HG02938 (cell line): ENCODE results near the gene RELN.

ENCODE experiments used
- ATAC-seq: cut with Tn5 transposase; IDR thresholded peaks from one replicate; pipeline ENCODE4 v1.9.1; 2021; ENCODE audit warnings: mild to moderate bottlenecking, moderate library complexity; ENCODE audit not compliant: unreplicated experiment

The RELN gene

DNA sequence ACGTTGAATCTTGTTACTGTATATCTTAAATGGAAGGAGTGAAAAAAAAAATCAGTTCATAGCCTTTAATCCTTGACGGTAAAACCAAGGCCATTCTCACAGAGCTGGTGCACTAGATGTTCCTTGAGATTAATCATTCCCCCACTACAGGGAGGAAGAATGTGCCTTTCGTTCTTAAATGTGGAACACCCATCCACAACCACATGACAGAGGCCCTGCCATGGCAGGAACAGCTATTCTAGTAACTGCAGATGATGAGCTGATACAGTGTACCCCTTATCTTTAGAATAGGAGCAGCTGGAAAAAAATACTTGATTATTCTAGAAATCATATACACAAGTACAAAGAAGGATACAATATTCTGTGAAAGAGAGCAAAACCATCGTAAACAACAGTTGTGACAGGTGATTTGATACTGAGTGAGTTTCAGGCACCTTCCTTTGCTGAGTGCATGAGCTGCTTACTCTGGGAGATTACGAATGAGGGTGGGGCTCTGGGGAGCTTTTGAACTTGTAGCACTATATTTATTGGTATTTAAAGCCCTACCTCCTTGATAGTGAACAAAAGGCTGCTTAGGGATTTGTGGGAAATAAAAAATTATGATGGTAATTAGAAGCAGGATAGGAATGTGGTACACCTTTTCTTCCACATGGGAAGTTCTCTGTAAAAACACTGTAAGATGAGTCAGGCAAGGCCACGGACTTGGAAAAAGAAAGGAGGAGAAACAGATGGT is 299.1 kb downstream of the RELN start:
- ATAC-seq: no peak

DNA sequence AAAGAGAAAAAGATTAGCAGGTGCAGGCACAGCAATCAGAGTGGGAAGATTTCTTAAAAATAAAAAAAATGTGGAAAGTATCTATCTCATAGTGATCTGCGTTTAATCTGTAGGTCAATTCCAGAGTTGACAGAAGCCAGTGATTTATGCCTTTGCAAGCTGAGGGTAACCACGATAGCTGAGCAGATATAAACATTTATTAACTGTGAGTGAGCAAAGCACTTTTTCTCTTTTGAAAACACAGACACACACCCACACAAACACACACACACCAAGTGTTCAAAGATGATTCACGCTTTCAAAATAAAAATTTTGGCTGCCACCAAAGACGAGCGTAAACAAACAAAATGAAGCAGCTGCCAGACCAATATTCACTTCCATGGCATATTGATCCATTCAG is 300.2 kb downstream of the RELN start:
- no peak for ATAC-seq

DNA sequence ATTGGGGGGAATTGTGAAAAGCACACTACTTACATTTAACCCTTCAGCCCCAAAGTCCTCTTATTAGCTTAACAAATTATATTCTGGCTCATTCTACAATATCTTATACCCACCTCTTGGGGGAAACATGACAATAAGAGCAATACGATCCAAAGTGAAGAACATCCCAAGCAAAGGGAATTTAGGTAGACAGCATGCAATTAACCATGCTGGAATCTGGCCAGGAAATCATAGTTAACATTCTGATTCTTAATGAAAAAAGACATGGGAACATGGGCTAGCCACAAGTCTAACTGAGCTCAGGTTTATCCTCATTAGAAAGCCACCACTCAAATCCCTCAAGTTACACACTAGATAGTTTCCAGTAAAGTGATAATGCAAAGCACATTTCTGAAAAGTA is 301.5 kb downstream of the RELN start:
- no peak for ATAC-seq

DNA sequence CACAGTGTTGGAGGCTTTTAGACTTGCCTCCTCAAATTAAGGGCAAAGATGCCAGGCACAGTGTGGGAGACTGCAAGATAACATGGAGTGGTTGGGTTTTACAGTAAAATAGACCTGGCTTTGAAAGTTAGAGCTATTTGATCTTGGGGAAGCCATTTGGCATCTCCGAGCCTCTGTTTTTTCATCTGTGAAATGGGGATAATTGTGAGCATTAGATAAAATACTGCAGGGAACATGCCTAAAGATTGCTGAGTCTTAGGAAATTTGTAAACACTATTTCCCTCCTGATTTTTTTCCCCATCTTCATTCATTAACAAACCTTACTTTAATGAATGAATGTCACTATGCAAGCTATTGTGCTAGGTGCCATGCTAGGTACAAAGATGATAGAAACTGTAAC is 302.2 kb downstream of the RELN start:
- no peak for ATAC-seq

DNA sequence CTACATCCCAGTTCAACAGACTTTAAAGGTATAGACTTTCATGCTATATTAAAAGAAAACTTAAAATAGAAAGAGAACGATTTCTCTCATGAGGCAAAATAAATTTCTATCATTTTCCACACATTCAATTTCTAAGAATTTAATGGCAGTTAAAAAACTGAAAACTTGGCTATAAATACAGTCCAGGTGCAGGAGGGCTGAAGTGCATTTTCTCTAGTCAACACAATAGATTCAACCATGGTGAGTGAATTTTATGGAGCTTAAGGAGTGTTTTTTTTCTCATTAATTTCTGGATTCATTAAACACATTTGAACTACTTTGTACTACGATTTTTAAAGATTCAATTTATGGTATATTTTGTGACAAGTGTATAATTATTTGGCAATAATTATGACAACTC is 302.7 kb downstream of the RELN start:
- no peak for ATAC-seq

DNA sequence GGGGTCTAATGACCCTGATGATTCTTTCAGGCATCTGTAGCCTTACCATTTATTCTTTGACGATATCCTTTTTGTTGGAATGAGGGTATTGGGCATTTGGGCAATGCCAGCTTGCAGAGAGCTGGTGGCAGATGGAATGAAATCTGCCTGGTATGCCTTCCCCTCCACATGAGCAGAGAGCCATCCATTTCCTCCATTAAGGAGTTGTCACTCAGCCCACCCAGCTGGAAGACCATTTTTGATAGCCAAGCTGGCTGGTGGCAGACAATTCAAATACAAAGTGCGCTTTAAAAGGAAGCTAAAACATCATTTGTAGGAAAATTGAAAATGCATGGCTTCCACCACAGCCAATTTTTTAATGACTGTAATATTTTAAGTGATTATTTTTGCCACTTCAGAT is 303.4 kb downstream of the RELN start:
- ATAC-seq: no peak

DNA sequence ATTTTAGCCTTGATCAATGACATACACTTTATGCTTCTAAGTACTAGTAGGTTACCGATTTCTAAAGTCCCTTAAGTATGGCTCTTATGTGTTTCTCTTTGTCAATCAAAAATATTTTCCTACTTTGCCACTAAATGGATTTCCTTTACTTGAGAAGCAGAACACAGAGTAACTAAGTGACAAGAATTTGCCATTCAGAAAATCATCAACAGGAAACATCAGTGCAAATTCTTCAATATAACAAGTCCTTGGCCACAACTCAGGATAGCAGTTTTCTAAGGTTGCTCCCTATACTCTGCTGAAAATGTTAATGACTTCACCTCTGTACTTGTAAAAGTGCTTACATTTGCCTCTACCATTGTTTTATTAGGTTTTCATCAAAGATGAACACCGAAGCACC is 303.8 kb downstream of the RELN start:
- no peak for ATAC-seq

DNA sequence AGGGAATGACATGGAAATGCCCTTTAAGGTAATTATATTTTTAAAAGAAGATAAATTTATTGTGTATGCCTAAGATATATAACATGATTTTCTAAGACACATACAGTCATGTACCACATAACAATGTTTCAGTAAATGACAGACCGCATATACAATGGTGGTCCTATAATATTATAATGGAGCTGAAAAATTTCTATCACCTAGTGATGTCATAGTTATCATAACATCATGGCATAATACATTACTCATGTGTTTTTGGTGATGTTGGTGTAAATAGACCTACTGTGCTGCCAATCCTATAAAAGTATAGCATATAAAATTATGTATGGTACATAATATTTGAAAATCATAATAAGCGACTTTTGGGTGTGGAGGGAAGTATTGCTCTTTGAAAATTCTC is 306.1 kb downstream of the RELN start:
- ATAC-seq: no peak

DNA sequence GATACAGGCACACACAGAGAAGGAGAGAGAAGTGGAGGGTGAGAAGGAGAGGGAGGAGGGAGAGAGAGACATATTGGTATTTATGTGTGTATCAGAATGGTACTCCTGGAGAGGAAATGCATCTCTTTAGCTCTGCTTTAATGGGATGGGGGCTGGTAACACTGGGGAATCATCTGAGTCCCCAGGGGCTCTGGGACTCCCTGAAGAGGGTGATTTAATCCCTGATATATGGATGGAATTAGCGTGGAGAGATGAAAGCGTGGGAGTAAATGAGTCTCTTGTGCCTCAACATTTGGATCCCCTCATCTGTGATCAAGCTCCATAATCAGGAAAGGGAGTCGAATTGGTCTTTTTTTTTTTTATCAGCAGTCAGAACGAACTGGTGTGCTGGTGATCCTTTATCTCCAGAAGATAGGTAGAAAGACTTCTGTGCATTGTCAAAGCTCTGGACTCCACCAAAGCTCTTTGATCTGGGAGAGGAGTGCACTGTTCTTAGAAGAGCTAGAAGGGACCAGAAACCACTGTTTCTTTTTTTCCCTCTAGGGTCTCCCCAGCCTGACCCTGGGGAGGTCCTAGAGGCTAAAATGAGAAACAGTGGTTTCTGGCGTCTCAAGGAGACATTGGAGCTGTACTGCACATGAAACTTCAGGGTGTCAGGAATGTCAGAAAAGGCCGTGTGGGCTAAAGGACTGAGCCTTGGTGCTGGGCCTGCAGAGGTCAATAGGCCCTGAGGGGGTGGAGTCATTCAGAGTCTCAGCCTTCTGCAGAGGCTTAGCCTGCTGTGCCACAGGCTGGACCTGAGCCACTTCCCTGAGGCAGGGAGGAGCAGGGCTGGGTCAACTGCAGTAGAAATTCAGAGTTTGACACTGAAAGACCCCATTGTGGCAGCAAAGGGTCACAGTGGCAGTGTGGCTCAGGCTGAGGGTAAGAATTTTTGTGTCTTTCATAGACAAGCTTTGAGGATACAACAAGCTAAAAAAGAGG is 309.0 kb downstream of the RELN start:
- ATAC-seq: no peak

DNA sequence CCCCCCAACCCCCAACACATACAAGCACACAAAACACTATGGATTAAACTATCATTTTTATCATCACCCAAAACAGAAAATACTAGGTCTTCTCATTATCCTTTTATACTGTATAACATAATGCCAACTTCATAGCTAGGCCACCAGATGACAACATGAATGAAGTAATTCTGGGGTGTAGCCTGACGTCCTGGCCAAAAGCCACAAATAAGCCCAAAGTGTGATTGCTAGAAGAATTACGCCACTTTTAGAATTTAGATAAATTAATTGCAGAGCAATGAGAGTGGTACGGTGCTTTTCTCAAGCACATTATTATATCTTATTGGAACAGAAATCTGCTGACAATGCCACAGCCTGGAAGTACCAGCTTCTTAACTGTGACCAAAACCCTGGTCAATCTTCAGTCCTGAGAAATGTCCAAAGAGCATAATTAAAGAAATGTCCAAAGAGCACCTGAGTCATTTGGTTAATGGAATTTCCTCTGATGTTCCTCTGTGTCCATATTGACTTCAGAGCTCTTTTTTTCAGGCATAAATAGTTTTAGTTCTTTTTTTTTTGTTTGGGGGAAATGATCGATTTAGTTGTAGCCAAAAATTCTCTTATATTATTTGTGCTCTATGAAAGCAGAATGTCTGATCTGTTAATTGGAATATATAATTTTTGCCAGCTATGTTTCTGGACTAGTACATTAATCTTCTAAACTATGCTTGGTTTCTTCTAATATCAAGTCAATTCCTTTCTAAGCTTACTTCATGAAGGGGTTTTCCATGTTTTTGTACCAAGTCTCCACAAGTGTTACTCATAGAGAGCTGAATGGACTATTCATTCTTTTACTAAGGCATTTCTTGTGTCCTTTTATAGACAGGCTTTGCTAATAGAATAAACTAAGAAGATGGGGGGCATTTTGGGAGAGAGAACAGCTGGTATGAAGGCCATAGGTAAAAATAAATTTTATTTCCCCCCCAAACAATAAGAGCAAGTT is 310.0 kb downstream of the RELN start:
- ATAC-seq: no peak

DNA sequence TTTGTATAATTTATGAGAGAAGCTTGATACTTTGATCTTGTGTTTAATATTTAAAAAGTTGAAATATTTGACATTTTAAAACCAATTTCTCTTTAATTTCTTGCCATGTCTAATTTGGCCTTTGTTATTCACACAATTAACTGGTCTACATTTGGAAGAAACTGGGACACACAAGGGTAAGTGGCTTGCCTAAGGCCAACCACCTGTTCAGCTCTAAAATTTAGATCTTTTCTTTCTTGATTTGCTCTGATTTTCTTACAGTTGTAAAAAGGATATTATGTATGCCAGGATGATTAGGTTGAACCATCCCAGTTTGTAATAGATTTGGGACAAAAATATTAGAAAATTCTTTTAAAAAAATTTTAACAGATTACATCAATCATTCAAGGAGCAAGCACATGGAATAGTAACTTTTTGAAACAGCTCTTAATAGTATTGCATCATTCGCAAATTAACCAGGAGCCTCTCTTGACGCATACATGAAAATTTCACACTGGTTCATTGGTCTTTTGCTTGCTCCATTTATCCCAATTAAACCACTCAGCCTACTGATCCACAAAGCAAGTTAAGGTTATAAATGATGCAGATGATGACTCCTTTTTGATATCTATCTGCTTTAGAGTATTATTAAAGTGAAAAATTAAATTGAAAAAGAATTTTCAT is 321.0 kb downstream of the RELN start:
- ATAC-seq: no peak

DNA sequence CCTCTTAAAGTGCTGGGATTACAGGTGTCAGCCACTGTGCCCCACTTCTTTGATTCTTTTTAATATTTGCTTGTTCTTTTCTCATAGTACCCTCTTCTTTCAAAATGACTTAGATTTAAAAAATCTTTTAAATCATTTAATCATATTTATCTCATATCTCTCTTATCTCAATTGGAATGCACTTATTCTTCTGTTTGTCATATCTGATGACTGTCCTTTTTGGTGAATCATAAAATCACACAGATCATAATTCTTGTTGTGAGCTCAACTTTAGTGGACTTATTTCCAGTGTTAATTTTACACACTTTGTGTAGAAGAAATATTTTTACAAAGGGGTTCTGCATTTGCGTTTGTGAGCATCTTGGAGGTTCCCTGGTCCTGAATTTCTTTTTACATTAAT is 323.1 kb downstream of the RELN start:
- ATAC-seq: no peak

DNA sequence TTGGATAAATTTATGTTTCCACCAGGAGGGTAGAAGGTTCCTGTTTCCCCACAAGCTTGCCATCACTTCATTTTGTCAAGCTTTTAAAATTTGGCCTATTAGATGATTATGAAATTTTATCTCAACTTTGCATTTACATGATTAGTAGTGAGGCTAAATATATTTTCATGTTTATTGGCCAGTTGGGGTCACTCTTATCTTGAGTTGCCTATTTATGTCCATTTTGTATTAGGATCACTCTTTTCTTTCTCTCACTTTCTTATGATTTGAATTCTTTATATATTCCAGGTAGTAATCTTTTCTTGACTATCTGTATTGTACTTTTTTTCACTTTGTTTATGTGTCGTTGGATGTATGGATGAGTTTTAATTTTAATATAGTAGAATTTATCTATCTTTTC is 324.9 kb downstream of the RELN start:
- no peak for ATAC-seq

DNA sequence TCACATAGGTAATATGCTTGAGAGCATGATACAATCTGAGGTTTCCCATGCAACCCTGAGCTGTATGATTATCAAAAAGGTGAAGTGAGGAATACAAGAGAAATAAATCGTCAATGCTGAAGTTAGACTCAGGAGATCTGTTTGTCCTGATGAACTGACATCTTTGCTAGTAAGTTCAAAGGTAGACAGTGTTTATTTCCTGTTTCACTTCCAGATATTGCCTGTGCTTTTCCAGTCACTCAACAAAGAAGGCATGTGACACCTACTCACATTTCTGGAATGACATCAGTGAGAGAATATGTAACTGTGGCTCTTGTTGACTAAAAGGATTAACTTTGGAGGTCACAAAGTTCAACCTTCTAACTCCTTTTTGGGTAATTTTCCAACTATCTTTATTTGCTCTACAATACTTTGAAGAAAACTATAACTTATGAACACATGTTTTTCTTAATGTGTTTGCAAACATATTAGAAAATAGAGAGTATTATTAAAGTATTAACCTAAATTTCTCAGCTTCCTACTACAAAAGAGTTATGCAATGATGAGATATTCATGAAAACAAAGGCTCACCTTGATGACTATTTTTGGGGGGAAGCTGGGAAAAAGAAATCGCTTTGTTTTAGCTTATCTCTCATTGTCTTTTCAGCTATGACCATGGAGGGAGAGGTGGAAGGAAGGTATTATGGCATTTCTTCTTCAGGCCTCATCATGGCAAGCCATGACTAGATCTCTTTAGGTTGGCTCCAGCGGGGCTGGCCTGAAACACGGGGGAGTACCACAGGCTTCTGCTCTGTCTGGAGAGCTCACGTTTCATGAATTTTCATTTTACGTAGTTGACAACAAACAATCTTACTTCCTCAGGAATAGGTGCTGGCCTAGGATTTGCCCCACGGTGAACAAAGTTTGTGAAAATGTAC is 328.7 kb downstream of the RELN start:
- no peak for ATAC-seq

DNA sequence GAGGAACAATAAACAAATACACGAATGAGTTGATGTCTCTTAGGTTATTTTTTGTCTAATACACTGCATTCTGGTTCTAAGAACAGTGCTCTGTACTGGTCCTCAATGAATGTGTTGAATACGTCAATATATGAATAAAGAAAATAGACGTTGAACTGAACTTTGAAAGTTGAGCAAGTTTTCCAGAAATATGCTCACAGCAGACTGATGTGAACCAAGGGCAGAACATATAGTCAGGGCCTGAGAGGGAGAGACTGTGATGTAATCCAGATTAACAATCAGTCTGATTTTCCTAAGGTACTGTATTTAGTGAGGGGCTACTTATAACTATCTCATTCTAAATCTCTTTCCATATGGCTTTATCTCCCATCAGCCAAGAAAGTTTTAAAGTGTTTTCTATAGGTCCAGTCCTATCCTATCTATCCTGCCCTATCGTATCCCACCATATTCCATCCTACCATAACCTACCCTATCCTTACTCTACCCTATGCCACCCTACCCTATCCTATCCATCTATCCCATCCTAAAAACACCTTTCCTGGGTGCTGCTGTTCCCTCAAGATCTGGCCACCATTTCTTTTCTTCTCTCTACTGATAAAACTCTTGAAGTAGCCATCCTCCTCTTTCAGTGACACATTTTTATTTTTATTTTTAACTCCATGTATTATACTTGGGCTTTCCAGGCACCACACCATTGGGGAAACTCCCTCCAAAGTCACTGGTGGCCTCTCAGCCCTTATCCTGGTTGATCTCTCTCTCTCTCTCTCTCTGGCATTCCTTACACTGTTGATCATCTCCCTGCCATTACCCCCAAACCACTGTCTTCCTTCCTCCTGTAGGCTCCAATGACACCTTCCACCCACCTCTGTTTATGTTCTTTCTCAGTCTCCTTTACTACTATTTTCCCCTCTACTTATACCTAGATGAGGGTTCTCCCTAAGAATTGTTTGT is 331.1 kb downstream of the RELN start:
- ATAC-seq: no peak

DNA sequence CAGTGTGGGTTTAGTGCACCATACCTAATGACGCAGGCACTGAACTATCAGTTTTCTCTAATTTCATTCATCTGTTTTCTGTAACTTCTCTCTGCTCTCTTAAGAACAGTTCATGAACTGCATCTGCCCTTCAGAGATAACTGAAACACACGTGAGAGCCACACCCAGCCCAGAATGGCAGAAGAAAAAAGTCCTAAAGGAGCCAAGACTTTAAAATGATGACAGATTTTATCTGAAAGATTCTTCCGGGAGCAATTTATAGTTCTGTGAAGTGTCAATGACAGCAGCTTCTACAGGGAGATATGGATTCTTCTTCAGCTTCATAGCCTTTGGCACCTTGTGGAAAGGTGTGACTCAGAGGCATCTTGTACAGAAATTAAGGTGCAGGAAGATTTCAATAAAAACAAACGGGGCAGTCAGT is 332.0 kb downstream of the RELN start:
- ATAC-seq: no peak

DNA sequence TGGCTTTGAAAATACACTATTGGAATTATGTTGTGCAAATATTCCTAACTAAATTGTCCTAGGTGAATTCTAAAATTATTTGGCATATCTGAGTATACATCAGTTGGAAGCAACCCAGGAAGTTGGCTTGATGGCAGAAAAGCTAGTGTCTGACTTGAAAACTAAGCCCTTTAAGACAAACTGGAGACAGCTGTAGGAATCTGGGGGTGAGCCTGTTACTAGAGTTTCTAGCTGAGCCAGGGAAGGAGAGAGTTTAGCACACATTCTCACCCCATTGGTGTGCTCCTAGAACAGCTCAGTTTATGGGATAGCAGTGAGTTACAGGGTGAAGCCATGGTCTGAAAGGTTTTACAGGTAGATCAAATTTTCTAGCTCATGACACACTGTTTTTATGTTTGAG is 333.2 kb downstream of the RELN start:
- ATAC-seq: no peak
